ENCODE data around the gene KLHL3.

The KLHL3 gene

GRCh38 chr5:137584262-137584661, 151.6 kb downstream of the KLHL3 start:
- in situ Hi-C loops (cut with MboI; ENCODE audit: low pct_unique_long_range_greater_than_20kb, low sequenced_read_pairs, unreplicated experiment) = no loop called here
- DNase-seq (ENCODE audit: low spot score) = no peak
- no peak for TF ChIP-seq CTCF (IDR thresholded peaks at IDR 0.05; ENCODE audit: extremely low read depth, insufficient read depth, missing control alignments)

GRCh38 chr5:137583129-137583528, 152.8 kb downstream of the KLHL3 start:
- in situ Hi-C loops (cut with MboI; ENCODE audit: low pct_unique_long_range_greater_than_20kb, low sequenced_read_pairs, unreplicated experiment) = no loop called here
- no peak for TF ChIP-seq CTCF (IDR thresholded peaks at IDR 0.05; ENCODE audit: extremely low read depth, insufficient read depth, missing control alignments)
- no peak for DNase-seq (ENCODE audit: low spot score)

- no peak for TF ChIP-seq CTCF (IDR thresholded peaks at IDR 0.05; ENCODE audit: extremely low read depth, insufficient read depth, missing control alignments)
- in situ Hi-C loops (cut with MboI; ENCODE audit: low pct_unique_long_range_greater_than_20kb, low sequenced_read_pairs, unreplicated experiment) = no loop called here
- DNase-seq (ENCODE audit: low spot score) = no peak
Measured at GRCh38 chr5:137582218-137582617, 153.7 kb downstream of the KLHL3 start.

GRCh38 chr5:137581776-137582175, 154.1 kb downstream of the KLHL3 start:
- DNase-seq (ENCODE audit: low spot score) = no peak
- no peak for TF ChIP-seq CTCF (IDR thresholded peaks at IDR 0.05; ENCODE audit: extremely low read depth, insufficient read depth, missing control alignments)
- in situ Hi-C loops (cut with MboI; ENCODE audit: low pct_unique_long_range_greater_than_20kb, low sequenced_read_pairs, unreplicated experiment) = no loop called here

- no peak for DNase-seq (ENCODE audit: low spot score)
- TF ChIP-seq CTCF (IDR thresholded peaks at IDR 0.05; ENCODE audit: extremely low read depth, insufficient read depth, missing control alignments) = peak; percentile 18
- in situ Hi-C loops (cut with MboI; ENCODE audit: low pct_unique_long_range_greater_than_20kb, low sequenced_read_pairs, unreplicated experiment) = no loop called here
Measured at GRCh38 chr5:137580030-137580429, 155.9 kb downstream of the KLHL3 start.

GRCh38 chr5:137575847-137576246, 160.0 kb downstream of the KLHL3 start:
- DNase-seq (ENCODE audit: low spot score) = no peak
- TF ChIP-seq CTCF (IDR thresholded peaks at IDR 0.05; ENCODE audit: extremely low read depth, insufficient read depth, missing control alignments) = no peak
- in situ Hi-C loops (cut with MboI; ENCODE audit: low pct_unique_long_range_greater_than_20kb, low sequenced_read_pairs, unreplicated experiment) = no loop called here

GRCh38 chr5:137575211-137575610, 160.7 kb downstream of the KLHL3 start:
- in situ Hi-C loops (cut with MboI; ENCODE audit: low pct_unique_long_range_greater_than_20kb, low sequenced_read_pairs, unreplicated experiment) = no loop called here
- no peak for TF ChIP-seq CTCF (IDR thresholded peaks at IDR 0.05; ENCODE audit: extremely low read depth, insufficient read depth, missing control alignments)
- no peak for DNase-seq (ENCODE audit: low spot score)
